ENCODE results near the gene IGFALS.

IGFALS gene

GRCh38 chr16:1775006-1775845, 18.3 kb downstream of the IGFALS start:
- DNase-seq, result no peak

GRCh38 chr16:1774448-1774780, 19.1 kb downstream of the IGFALS start:
- no peak for DNase-seq

- peak; percentile 22 for DNase-seq
Observed at GRCh38 chr16:1773703-1774447, 19.6 kb downstream of the IGFALS start.

- DNase-seq, result peak; percentile 86
Observed at GRCh38 chr16:1772908-1773702, 20.4 kb downstream of the IGFALS start, which contains the start of gene MRPS34. MRPS34 (minus strand) TSS chr16:1773134; CDS start chr16:1773119, 15 bp downstream.

GRCh38 chr16:1772362-1772907, 21.1 kb downstream of the IGFALS start, which contains the start of gene EME2:
EME2 (plus strand) TSS chr16:1772810; CDS start chr16:1773228, 418 bp downstream.
- DNase-seq, result peak; percentile 37

- DNase-seq, result no peak
Observed at GRCh38 chr16:1771864-1772361, 21.6 kb downstream of the IGFALS start.

- DNase-seq, result peak; percentile 76
Observed at GRCh38 chr16:1771188-1771863, 22.2 kb downstream of the IGFALS start, which contains the start of gene NME3. NME3 (minus strand) TSS chr16:1771543; CDS start chr16:1771534, 9 bp downstream.

- peak; percentile 63 for DNase-seq
Observed at GRCh38 chr16:1770328-1771187, 22.9 kb downstream of the IGFALS start.

- no peak for DNase-seq
Observed at GRCh38 chr16:1769402-1770300, 23.9 kb downstream of the IGFALS start.

- DNase-seq, result no peak
Observed at GRCh38 chr16:1768767-1769401, 24.6 kb downstream of the IGFALS start.

- DNase-seq, result no peak
Observed at GRCh38 chr16:1768061-1768766, 25.3 kb downstream of the IGFALS start.

GRCh38 chr16:1767116-1767994, 26.1 kb downstream of the IGFALS start:
- no peak for DNase-seq

- no peak for DNase-seq
Observed at GRCh38 chr16:1766701-1767100, 26.8 kb downstream of the IGFALS start.

- no peak for DNase-seq
Observed at GRCh38 chr16:1766231-1766630, 27.3 kb downstream of the IGFALS start.

- DNase-seq, result no peak
Observed at GRCh38 chr16:1765826-1766225, 27.7 kb downstream of the IGFALS start.

GRCh38 chr16:1764971-1765370, 28.5 kb downstream of the IGFALS start:
- no peak for DNase-seq

All from CD4-positive, alpha-beta T cell treated with Interleukin-21 for 1 hour (primary cell).